ENCODE data around the gene ANKUB1.

- TF ChIP-seq CTCF (IDR thresholded peaks at IDR 0.05), result no peak
- TF ChIP-seq POLR2A (IDR thresholded peaks at IDR 0.05), result no peak
These were observed 75.4 kb downstream of the ANKUB1 start for GRCh38 chr3:149716984-149717383.

Data from right lobe of liver (tissue), 4 donors.